CD4-positive, alpha-beta T cell treated with Interleukin-15 for 4 hours (primary cell): Measurements from ENCODE around the gene HRH3.

Experiments used
- DNase-seq: peaks from one replicate; pipeline ENCODE4 v3.0.0-alpha.2; 2020; ENCODE audit warnings: low spot score

The HRH3 gene

DNA sequence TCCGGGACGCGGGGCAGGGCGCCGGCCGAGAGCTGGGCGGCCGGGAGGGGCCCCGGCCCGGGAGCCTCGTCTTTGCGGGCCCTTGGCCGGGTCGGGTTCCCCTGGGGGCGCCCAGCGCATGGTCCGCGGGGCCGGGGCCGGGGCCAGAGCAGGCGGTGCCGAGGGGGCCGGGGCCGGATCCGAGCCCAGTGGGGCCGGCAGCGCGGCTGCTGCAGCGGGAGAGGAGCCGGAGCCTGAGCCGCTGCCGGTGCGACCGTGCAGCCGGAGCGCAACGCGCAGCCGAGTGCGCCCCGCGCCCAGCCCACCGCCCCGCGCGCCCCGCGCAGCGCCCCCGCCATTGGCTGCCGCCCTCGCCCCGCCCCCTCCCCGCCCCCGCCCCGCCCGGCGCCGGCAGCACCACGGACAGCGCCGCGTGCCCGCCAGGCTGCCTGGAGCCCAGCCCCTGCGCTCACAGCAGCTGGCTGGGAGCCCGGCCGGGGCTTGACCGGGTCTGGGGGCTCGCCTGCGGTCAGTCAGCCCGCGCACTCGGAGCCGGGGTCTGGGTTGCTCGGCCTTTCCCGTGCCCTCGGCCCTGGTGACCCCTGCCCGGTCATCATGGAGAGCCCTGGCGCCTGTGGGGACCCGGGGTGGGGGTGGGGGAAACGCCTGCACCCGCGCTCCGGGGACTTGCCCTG is at the start of gene HRH3:
Gene HRH3, minus strand, starts transcription at position 287 of the 674 bp plus-strand sequence. CDS start 308 bp downstream, outside the sequence.
- DNase-seq: peak; percentile 32

DNA sequence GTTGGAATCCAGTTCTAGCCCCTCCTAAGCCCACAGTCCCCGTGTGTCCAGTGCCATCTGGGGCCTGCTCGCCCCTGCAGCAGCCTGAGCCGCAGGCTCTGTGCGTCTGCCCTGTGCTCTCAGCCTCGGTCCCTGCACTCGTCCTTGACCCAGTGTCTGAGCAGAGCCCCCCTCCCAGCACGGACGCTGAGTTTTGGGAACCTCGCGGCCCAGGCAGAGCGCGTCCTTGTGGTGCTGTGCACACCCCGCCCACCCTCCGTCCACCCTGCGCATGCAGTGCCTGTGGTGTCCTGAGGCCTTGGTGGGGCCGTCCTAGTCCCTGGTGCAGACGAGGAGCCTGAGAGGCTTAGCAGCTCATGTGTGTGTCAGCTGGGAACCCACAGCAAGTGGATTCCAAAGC is 49.8 kb upstream of the HRH3 start:
- DNase-seq: no peak

DNA sequence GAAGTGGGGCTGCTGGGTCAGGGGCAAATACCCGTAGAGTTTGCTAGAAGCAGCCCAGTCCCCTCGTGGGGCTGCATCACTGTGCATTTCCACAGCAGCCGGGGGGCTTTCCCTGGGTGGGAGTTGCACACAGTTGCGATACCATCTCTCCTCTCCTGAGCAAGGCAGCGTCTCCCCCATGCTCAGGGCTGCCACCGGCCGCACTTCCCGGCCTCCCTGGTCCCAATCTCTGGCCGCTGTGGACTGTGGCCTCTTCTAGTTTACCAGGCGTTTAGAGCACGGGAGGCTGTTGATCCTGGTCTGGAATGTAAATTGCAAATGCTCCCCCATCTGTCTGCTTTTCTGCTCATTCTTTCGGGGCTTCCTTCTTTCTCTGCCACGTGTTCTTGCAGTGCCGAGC is 49.3 kb upstream of the HRH3 start:
- no peak for DNase-seq

DNA sequence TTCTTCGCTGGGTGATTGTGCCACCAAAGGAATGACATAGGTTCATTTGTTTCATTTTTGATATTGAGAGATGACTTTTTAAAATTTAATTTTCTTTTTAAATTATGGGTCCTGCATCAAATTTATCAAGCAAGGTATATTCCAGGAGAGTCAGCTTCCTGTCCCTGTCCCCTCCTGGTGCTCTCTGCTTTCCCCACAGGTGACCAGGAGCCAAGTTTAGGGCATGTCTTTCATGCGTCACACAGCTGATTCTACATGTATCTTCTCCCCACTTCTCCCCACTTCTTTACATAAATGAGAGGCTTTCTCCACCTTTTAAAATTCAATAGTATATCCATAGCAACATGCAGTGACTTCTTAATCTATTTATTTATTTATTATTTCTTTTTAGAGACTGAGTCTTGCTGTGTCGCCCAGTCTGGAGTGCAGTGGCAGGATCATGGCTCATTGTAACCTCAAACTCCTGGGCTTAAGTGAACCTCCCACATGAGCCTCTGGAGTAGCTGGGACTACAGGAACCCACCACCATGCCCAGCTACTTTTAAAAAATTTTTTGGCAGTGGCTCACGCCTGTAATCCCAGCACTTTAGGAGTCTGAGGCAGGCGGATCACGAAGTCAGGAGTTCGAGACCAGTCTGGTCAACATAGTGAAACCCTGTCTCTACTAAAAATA is 48.3 kb upstream of the HRH3 start:
- no peak for DNase-seq

DNA sequence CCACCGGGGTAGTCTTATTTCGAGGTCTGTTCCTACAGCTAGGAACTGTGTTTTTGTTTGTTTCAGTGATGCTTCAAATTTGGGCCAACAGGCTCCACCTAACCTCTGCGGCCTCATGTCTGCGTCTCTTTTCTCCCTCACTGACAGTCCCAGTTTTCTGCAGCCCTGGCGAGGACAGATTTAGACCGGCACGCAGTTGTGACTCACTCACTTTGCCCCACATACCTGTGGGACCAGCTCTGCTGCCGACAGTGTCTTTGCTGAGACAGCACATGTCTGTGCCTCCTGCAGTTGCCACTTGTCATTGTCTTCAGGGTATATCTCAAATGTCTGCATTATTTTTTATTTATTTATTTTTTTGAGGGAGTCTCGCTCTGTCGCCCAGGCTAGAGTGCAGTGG is 47.5 kb upstream of the HRH3 start:
- no peak for DNase-seq

DNA sequence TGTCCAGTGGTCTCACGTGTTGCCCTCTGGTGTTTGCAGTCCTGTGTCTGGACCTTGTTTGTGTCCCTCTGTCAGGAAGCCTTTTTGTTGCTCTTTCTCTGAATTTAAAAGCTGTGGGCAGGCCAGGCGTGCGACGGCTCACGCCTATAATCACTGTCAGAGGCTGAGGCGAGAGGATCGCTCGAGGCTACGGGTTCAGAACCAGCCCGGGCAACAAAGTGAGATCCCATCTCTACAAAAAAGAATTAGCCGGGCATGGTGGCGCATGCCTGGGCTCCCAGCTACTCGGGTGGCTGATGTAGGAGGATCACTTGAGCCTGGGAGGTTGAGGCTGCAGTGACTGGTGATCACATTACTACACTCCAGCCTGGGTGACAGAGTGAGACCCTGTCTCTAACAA is 46.8 kb upstream of the HRH3 start:
- DNase-seq: no peak

DNA sequence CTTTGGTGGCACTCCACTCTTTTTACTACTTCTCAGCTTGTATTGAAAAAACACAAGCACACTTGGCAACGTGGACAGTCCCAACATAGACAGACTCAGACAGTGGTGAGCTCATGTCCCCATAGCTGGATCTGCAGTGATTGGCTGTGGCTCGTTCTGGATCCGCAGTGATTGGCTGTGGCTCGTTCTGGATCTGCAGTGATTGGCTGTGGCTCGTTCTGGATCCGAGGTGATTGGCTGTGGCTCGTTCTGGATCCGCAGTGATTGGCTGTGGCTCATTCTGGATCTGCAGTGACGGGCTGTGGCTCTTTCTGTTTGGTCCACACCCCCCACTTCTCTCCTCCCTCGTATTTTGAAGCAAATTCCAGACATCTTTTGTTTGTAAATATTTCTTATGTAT is 46.3 kb upstream of the HRH3 start:
- DNase-seq: no peak

DNA sequence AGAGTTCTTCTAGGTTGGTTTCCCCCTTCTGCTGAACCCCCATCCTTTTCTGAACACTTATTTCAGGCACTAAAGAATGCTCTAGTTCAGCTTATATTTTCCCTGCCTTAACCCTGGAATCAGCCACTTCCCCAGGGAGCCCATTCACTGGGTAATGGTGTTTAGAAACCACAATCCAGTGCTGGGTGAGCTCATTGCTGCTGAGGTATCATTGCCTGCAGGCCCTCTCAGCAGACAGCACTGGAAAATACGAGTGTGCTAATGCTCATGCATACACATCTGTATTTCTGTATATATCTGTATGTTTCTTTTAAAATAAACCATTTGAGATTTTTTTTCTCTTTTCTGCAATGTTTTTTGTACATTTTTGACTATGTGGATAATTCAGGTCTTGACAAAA is 45.3 kb upstream of the HRH3 start:
- DNase-seq: no peak

DNA sequence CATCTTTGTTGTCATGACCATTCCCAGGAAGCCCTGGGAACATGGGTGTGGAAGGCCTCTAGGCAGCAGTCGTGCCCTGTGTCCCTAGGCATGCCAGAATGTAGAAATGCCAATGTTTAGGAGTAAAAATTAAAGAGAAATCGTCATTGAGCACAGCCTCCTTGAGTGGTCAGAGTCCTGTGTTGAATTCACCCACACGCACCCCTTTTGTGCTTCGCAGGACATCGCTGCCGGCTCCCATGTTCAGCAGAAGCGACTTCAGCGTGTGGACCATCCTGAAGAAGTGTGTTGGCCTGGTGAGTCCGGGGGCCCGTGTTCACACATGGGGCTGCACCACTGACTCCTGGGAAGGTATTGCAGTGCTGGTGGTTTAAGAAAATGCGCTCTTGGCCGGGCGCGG is 43.3 kb upstream of the HRH3 start:
- DNase-seq: no peak

DNA sequence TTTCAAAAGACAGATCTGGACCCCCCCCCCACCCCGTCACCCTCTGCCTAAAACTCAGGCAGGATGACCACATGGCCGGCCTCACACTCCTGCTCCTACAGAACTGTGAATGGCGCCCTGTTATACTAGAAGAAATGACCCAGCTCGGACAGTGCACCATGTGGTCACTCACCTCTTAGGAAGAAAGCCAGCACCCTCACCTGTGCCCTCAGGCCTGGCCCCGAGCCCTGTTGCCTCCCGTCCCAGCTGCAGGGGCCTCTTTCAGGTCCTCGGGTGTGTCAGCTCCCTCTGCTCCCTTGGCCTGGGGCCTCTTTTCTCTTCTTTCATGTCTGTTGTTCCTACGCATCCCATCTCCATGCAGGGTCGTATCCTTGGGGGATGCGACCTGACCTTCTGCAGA is 42.0 kb upstream of the HRH3 start:
- no peak for DNase-seq

DNA sequence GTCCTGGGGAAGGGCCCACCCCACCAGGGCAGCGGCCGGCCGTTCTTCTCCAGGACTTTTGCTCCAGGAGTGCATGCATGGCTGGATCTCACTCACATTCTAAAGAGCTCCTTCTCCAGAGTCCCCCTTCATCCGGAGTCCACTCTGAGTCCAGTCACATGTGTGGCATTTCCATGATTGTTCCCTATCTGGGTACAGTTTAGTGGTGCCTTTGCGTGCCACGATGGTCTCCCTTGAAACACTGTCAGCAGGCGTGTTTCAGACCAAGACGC is 39.2 kb upstream of the HRH3 start:
- DNase-seq: no peak

DNA sequence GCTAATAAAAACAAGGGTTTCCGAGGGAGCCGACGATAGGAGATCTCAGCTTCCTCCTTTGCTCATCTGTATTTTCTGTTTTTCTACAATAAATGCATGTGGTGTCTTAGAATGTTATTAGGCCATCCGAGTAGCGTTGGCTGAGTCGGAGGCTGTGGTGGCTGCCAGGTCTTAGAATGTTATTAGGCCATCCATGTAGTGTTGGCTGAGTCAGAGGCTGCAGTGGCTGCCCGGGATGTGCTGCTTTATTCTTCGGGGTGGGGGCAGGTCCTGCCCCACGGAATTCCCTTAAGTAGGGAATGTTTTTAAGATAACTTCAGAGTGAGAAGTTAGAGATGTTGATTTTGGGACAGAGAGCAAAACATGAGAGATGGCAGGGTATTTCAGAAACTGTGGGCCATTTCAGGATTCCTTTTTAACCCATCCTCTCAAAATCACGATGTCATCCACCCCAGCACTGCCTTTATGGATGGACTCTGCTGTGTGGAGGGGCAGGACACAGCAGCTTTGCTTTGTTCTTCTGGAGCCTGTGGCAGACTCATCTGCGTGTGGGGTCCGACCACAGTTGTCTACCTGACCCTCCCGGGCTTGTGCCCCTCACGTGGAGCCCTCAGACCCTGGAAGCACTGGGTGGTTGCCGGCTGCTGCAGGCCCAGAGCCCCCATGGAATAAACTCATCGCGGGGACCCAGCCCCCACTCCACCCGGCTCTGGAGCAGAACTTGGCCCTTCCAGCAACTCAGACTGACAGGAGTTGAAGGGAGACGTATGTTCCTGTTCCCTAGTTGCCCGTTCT is 38.6 kb upstream of the HRH3 start:
- DNase-seq: no peak

DNA sequence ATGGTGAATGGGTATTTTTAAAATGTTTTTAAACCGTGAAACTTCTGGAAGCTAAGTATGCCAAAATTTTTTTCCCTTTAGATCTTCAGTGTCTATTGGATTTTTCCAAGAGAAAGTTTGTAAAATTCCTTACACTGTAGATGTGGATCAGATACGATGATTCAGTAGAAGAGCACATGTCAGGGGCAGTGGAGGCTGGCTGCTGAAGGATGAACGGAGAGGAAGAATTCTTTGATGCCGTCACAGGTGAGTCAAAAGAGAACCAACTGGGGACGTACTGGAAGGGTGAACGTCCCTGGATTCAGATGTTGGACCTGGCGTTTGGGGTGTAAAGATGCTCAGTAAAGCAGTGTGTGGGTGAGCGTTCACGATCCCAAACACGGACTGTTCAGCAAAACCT is 35.9 kb upstream of the HRH3 start:
- DNase-seq: no peak

DNA sequence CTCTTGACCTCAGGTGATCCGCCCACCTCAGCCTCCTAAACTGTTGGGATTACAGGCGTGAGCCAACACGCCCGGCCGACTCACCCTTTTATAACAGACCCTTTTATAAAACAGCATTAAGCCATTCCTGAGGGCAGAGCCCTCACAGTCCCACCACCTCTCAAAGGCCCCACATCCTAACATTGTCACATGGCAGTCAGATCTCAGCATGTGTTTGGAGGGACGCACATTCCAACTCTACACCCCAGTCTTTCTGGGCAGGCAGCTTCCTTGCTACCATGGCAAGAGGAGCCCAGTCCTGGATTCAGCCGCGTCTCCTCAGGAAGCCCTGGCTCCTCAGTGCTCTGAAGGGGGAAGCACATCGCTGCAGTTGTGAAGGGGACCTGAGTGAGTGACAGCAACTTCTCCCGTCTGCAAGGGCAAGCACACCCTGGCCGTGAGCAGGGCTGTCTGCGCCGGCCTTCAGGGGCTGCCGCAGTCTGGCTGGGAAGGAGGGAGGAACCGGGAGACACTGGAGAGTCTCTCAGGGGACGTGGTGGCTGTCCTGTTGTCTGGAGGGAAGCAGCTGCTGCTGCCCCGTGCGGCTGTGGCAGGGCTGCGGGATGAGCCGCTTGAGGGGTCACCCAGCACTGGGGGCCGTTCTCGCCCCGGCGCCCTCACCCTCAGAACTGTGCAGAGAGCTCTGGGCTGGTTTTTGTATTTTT is 34.1 kb upstream of the HRH3 start:
- DNase-seq: no peak

DNA sequence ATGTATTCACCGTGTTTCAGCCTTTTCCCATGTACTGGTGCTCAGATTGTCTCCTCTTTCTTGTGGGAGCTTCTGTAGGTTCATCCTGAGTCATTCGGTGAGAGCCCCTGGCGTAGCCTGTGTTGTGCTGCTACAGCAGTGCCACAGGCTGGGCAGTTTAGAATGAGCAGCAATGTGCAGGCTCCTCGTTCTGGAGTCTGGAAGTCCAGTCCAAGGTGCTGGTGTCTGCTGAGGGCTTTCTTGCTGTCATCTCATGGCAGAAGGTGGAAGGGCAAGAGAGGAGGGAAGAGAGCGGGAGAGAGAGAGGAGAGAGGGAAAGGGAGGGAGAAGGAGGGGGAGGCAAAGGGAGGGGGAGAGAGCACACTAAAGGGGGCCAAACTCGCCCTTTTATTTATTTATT is 33.3 kb upstream of the HRH3 start:
- DNase-seq: no peak

DNA sequence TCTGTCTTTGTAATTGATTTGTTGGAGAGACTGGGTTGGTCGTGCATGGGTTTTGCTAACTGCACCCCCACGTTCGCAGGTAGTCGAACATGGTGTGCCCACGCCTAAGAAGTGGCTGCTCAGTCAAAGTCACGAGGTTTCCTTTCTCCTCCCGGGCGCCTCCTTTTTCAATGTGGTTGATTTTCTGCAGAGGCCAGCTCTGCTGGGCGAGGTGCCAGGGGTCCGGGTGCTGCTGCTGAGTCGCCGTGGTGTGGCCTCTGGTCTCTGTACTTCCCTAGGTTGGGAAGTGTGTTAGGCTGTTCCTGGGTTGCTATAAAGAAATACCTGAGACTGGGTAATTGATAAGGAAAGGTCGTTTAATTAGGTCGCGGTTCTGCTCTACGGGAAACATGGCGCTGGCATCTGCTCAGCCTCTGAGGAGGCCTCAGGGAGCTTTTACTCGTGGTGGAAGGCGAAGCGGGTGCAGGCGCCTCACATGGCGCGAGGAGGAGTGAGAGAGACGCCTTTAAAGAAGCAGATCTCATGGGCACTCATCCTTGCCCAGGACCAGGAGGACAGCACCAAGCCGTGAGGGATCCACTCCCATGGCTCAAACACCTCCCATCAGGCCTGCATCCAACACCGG is 32.4 kb upstream of the HRH3 start:
- no peak for DNase-seq

DNA sequence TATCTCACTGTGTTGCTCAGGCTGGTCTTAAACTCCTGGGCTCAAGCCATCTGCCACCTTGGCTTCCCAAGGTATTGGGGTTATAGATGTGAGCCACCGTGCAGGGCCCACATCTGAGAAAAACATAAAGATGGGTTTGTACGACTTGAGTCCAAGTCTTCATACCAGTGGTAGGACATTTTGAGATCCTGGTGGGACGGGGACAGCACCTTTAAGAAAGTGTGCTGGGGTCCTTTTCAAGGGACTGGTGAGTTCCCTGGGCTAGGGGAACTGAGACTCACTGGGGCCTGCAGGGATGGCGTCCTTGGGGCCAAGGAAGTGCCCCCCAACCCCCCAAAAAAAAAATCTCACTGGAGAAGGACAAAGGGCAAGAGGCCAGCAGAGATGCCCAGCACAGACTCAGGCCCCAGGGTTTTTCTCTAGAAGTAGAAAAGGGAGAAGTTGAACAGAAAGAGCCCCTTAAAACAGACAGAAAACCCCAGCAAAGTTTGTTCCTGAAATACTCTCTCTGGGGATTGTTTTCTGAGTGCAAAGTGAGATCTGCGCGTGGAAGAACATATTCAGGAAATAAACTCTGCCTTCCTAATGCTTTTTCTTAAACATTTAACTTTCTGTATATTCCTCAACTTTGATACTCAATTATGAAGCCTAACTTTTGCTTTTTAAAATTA is 28.9 kb upstream of the HRH3 start:
- DNase-seq: no peak

DNA sequence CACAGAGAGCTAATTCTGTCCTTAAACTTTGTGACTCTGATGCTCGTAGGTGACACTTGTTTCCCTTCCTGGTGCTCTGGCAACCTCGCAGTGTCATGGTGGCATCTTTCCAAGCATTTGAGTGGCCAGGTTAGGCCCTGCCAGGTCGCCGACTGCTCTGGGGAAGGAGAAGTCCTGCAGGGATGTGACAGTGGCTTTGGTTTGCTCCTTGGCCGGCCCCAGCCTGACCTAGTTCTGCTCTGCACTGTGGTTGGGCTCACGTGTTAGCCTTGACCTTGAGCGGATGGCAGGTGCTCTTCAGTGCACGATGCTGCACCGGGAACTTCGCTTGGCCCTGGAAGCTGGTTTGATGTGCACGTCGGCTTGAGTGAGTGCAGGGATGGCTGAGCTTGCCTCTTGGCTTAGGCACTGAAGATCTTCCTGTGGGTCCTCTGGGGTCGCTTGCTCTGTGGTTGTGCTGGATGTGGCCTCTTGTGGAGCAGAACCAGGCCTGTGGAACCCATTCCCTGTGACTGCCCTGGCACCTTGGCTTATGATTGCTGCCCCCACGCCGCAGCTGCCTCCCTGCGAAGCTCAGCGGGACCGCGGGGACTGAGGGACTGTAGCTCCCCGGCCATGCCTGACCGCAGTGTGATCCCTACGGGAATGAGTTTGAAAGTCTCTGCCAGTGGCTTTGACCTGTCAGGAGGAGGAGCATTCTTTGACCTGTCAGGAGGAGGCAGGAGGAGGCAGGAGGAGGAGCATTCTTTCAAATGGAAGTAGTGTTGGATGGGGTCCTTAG is 27.0 kb upstream of the HRH3 start:
- no peak for DNase-seq

DNA sequence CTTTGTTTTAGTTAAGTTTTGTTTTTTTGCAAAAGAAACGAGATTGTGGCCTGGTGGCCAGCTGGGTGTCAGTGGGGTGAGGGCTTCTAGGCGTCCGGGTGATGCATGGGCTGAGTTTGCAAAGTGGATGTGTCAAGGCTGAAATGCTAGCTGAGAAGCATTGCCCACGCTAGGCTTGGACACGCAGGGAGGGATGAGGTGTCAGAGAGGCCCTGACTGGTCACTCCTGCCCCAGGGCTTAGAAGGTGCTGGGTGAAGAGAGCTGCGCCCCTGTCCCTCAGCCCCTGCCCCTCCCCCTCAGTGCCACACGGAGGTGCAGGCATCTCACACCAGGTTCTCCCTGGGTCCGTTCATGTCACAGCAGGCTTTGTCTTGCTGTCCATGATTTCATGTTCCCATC is 26.4 kb upstream of the HRH3 start:
- DNase-seq: no peak

DNA sequence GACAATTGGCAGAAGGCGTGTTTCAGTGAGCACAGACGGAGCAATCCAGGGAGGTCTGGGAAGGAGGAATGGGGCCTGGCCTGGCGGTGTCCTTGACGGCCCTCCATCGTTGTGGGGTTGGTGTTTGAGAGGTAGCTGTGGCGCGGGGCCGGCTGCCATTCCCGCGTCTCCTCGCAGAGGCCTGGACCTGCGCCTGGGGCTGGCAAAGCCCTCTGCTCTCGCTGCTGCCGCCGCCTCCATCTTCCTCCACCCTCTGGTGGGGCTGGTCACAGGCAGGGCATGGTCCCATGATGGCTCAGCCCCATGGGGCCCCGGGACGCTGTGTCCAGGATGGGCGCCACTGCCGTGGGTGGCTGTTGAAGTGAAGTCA is 25.8 kb upstream of the HRH3 start:
- DNase-seq: no peak

DNA sequence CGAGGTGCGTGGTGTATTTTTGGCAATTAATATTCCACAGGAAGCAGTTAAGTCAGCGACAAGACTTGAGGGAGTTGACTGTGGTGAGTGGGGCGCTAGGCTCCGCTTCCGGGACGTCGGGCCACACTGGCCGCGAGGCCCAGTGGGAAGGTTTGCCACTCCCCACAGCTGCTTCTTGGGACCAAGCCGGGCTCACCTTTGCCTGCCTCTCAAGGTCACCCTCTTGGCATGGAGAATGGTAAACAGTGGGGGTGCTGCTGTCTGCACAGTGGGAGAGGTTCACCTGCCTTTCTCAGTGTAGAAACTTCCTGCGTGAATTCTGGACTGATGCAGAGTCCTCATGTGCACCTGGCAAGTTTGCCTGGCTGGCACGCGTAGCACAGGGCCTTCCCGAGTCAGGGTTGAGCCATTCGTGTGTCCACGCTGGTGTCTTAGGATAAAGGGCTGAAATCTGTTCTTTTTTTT is 24.6 kb upstream of the HRH3 start:
- no peak for DNase-seq
